Right lobe of liver (tissue), 6 donors: ENCODE measurements around the gene EMC7. TPM values are rescaled to one million over a fixed set of nuclear protein-coding genes. Genes with fewer than 3 reads are reported as not detected.

Experiments used
- ATAC-seq, 4 donors: fragments of 200-7000 bp; cut with Tn5 transposase; one replicate each; pipeline ENCODE4 v1.9.1; 2020; ENCODE audit warnings: mild to moderate bottlenecking in 4 of 4, moderate library complexity in 4 of 4
- DNase-seq, 3 donors: peaks; one replicate each; pipeline ENCODE4 v3.0.0-alpha.2; 2020
- H3K27ac ChIP-seq, 3 donors: fragments of 200-600 bp; one replicate each; pipeline ENCODE4 v1.8.0; 2022
- H3K27me3 ChIP-seq, 2 donors: fragments of 200-600 bp; one replicate each; pipeline ENCODE4 v1.8.0; 2022
- H3K36me3 ChIP-seq, 4 donors: fragments of 200-600 bp; sonication (generic) in 1 of 4; one replicate each; pipeline versions ENCODE4 v1.5.1 to v1.8.0; 2017 to 2022; ENCODE audit warnings: control low read depth in 1 of 4
- H3K4me1 ChIP-seq, 4 donors: fragments of 200-600 bp; sonication (generic) in 1 of 4; one replicate each; pipeline versions ENCODE4 v1.5.1 to v1.8.0; 2017 to 2022; ENCODE audit warnings: control low read depth in 1 of 4
- H3K4me3 ChIP-seq, 3 donors: fragments of 200-600 bp; one replicate each; pipeline ENCODE4 v1.8.0; 2022
- H3K9me3 ChIP-seq, 4 donors: fragments of 200-600 bp; sonication (generic) in 1 of 4; one replicate each; pipeline versions ENCODE4 v1.5.1 to v1.8.0; 2017 to 2022; ENCODE audit warnings: control low read depth in 1 of 4
- POLR2A ChIP-seq: fragments of 450-650 bp; IDR thresholded peaks from one replicate; pipeline ENCODE4 v1.6.1; 2017; ENCODE audit warnings: antibody characterized with exemption, mild to moderate bottlenecking
- WGBS: methylation state at CpG from one replicate; pipeline ENCODE4 v1.1.6; 2018; ENCODE audit warnings: low coverage, low lambda C conversion rate; ENCODE audit not compliant: insufficient coverage; ENCODE audit errors: missing lambda C conversion rate; 5-methylcytosine and 5-hydroxymethylcytosine counted together
- intact Hi-C, 2 donors: fragments of 100-400 bp; cut with DNase I; formaldehyde crosslinking; loops; one replicate each; pipeline versions ENCODE4 v1.11.2 to v1.14.1; 2022
- total RNA-seq, 6 experiments: library from RNA; depleted of rRNA in 2 of 6; stranded (reverse); fragments of >200 nt in 2 of 6; fragmentation: NEBNext Ultra II Directional in 3 of 6; extraction: Animal tissue kit (Norgen Biotek cat#: 25700) in 3 of 6; gene quantifications; one replicate each; pipeline versions ENCODE4 v1.1.0 to v1.2.4, GENCODE V29; 2016 to 2023
- TF ChIP-seq, protein P1 (sequence below), 4 donors: fragments of 200-600 bp in 3 of 4; fragments of 450-650 bp in 1 of 4; IDR thresholded peaks; one replicate each; pipeline versions ENCODE4 v1.5.1 to v1.8.0; 2016 to 2022; ENCODE audit warnings: antibody characterized with exemption in 4 of 4, mild to moderate bottlenecking in 2 of 4
- donor health status: DM: no; HTN: yes; CAD: no.
- donor health status: DM: no; HTN: no; CAD: no.
- donor health status: DM: no; HTN: no; CAD: no.
- donor health status: DM: no; HTN: yes; CAD: no.
- donor health status: DM: no; HTN: yes; CAD: no.

Gene EMC7
- total RNA-seq, 6 experiments from 2014 or later, result 30.4 to 49.4 (median 41.6) TPM

DNA sequence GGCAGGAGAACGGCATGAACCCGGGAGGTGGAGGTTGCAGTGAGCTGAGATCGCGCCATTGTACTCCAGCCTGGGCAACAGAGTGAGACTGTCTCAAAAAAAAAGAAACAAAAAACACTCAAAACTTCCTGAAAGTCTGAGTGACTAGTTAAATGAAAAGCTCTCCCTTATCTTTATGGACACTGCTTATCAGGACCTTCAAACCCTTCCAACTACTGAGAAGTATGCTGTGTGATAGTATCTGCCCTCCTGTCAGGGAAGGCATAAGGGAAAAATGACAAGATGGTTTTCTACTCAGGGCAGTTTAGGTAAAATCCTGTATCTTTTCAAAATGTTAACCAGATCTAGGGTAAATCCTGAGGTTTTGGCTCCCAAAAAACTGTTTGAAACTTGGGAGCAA lies 21.8 kb downstream of the EMC7 start:
- Histone ChIP-seq H3K4me3 (no peak overlapping the region), H3K36me3 (peaks cover 0 to 8% (median 0%) of the 10 kb centered on the region in 4 donors), H3K4me1 (peaks cover 0 to 4% (median 0%) of the 10 kb centered on the region in 4 donors), H3K27ac (no peak overlapping the region), H3K9me3 (no peaks in the 10 kb centered on the region), H3K27me3 (no peaks in the 10 kb centered on the region)
- no peak for ATAC-seq
- no peak for DNase-seq
- WGBS, result 89% methylated on average over 2 of the region's 4 CpGs
- no peak for TF ChIP-seq POLR2A
- TF ChIP-seq, protein P1, sequence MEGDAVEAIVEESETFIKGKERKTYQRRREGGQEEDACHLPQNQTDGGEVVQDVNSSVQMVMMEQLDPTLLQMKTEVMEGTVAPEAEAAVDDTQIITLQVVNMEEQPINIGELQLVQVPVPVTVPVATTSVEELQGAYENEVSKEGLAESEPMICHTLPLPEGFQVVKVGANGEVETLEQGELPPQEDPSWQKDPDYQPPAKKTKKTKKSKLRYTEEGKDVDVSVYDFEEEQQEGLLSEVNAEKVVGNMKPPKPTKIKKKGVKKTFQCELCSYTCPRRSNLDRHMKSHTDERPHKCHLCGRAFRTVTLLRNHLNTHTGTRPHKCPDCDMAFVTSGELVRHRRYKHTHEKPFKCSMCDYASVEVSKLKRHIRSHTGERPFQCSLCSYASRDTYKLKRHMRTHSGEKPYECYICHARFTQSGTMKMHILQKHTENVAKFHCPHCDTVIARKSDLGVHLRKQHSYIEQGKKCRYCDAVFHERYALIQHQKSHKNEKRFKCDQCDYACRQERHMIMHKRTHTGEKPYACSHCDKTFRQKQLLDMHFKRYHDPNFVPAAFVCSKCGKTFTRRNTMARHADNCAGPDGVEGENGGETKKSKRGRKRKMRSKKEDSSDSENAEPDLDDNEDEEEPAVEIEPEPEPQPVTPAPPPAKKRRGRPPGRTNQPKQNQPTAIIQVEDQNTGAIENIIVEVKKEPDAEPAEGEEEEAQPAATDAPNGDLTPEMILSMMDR (IDR thresholded peaks at IDR 0.05), result no peak
- intact Hi-C loops, result no loop called here

DNA sequence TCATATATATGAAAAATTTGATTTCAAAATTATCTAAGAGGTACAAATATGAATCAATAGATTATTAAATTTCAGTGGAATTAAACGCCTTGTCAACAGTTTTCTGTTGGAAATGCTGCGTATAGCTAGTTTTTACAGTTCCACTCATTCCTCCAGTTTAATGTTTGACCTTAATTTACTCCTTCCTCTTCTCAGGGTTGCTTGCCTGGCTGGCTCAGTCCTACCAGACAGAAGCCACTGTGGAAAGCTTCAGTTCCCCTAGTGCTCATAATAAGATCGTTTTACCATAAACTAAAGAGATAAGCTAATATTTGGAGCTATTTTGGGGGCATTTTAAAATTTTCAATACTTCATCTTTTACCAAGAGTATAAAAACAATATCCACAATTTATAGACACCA lies 22.8 kb downstream of the EMC7 start:
- H3K4me3 ChIP-seq, result no peak overlapping the region
- H3K27ac ChIP-seq, result no peak overlapping the region
- no peak for DNase-seq
- 79% methylated on average over 3 of the region's 3 CpGs for WGBS
- peaks cover 0 to 8% (median 0%) of the 10 kb centered on the region in 4 donors for H3K36me3 ChIP-seq
- intact Hi-C loops, result no loop called here
- H3K4me1 ChIP-seq, result peaks cover 0 to 1% (median 0%) of the 10 kb centered on the region in 4 donors
- TF ChIP-seq POLR2A, result no peak
- TF ChIP-seq, protein P1 (IDR thresholded peaks at IDR 0.05), result no peak
- no peaks in the 10 kb centered on the region for H3K27me3 ChIP-seq
- H3K9me3 ChIP-seq, result no peaks in the 10 kb centered on the region
- ATAC-seq, result no peak

DNA sequence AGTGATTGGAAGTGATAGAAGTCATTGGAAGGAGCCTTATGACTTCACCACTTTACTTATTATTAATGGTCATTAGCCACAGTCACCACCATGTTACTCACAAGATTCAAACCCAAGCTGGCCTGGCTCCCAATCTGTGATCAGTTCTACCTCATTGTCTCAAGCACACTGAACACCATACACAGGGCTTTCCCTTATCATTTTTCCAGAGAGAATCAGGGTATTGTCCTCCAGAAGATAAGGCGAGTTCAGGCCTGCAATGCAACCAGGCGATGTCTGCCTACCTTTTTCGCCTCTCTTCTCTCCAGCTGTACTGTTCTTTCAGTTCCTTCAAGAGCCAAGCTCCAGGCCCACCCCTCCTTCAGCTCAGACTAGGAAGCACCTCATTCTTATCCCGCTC lies 24.9 kb downstream of the EMC7 start:
- H3K27me3 ChIP-seq, result no peaks in the 10 kb centered on the region
- WGBS, result 100% methylated on average over 4 of the region's 4 CpGs
- H3K4me1 ChIP-seq, result no peaks in the 10 kb centered on the region
- no peak overlapping the region for H3K4me3 ChIP-seq
- H3K27ac ChIP-seq, result no peak overlapping the region
- H3K9me3 ChIP-seq, result no peaks in the 10 kb centered on the region
- intact Hi-C loops, result no loop called here
- ATAC-seq (no peak), DNase-seq (no peak)
- TF ChIP-seq POLR2A, result no peak
- TF ChIP-seq, protein P1 (IDR thresholded peaks at IDR 0.05), result no peak
- no peaks in the 10 kb centered on the region for H3K36me3 ChIP-seq

DNA sequence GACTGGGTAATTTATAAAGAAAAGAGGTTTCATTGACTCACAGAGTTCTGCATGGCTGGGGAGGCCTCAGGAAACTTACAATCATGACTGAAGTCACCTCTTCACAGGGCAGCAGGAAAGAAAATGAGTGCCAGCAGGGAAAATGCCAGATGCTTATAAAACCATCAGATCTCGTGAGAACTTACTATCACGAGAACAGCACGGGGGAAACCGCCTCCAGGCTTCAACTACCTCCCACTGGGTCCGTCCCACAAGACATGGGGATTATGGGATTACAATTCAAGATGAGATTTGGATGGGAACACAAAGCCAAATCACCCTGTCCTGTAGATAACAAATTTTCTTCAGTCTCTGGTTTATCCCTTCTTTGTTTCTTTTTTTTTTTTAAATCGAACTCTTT lies 31.7 kb downstream of the EMC7 start:
- WGBS, result 74% methylated on average over 4 of the region's 6 CpGs
- H3K9me3 ChIP-seq, result no peaks in the 10 kb centered on the region

More for the DNA sequence above, 31.7 kb downstream of the EMC7 start:
- Histone ChIP-seq H3K36me3 (no peaks in the 10 kb centered on the region), H3K27ac (no peak overlapping the region), H3K27me3 (no peaks in the 10 kb centered on the region), H3K4me1 (no peaks in the 10 kb centered on the region), H3K4me3 (no peak overlapping the region)
- ATAC-seq (no peak), DNase-seq (no peak)
- intact Hi-C loops, result no loop called here
- no peak for TF ChIP-seq POLR2A
- TF ChIP-seq, protein P1 (IDR thresholded peaks at IDR 0.05), result no peak
